Medulla oblongata (tissue), 1 donor: ENCODE measurements around the gene RTL1.

Experiments used
- DNase-seq: peaks from one replicate; pipeline ENCODE4 v3.0.0-alpha.2; 2015; ENCODE audit errors: extremely low spot score

Gene RTL1

DNA sequence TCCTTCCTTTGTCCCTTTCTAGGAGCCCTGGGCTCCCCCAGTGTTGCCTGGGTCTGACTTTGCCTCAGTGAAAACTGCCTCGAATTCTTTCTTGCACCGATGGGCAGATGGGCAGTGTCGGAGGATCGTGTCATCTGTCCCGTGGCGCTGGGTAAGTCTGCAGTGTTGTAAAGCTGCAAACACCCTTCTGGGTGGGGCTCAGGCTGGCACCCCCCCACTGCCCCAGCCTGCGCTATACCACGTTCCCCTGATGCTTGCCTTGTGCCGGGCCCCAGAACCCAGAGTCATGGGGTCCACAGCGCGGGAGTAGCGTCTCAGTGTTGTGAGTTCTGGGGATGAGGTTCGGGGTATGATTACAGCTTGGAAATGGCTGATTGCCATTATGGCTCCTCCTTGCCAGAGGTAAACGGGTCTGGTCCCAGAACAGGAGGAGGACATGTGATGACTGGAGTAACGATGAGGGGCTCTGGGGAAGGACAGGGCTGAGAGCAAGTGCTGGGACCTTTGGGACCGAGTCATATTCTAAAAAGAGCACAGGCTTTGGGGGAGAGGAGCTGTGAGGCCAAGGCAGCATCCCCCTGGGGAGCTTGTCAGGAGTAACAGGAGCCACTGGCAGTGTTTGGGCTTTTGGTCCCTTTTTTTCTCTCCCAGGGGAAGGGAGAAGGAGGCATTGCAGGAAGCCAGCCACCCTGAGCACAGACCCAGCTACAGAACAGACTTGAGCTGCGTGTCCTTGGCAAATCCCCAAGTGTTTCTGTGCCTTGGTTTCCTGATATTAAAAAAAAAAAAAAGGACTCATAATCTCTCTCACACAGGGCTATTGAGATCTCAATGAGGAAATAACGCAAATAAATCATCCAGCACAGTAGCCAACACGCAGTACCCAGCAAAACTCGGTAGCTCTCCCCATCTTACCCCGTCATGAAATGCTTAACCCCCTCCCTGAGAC is 4.3 kb downstream of the RTL1 start:
- DNase-seq, result no peak

- no peak for DNase-seq
Observed at GRCh38 chr14:100898465-100898864, 5.1 kb downstream of the RTL1 start.

- no peak for DNase-seq
Observed at GRCh38 chr14:100896369-100897060, 7.0 kb downstream of the RTL1 start.

- DNase-seq, result no peak
Observed at GRCh38 chr14:100895411-100895810, 8.1 kb downstream of the RTL1 start.

DNA sequence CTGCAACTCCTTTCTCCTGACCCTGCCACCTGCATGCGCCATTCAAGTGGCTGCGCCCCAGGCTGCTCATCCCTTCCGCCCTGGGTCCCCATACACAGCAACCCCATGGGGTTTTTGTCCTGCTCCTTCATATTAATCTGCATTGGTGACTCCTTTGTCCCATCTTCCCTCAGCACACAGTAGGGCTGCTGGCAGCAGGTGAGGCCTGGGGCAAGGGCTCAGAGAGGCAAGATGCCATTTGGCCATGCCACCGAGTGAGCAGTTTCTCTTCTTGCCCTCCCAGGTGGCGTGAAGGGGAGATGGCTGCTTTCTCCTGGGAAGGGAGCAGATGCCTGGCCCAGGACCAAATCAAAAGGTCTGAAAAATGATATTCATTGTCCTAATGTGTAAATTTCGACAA is 9.1 kb downstream of the RTL1 start:
- no peak for DNase-seq

- DNase-seq, result no peak
Observed at GRCh38 chr14:100893760-100894159, 9.8 kb downstream of the RTL1 start.

DNA sequence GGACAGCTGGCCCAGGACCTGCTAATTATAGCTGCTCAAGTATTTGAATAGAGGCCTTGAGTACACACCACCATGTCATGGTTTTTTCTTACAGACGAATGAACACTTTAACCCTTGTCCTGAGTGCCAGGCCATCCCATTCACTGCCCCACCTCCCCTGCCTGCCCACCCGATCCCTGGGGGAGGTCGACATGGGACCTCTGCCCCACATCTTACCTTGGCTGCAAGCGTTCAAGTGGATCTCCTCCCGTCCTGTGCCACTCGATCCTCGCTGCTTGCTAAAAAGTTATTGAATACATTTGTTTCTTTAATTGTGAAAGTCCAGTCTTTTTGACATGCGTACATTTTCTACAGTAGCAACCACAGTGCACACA is 10.3 kb downstream of the RTL1 start:
- DNase-seq, result no peak

GRCh38 chr14:100892496-100893227 is 10.9 kb downstream of the RTL1 start:
- DNase-seq, result no peak

DNA sequence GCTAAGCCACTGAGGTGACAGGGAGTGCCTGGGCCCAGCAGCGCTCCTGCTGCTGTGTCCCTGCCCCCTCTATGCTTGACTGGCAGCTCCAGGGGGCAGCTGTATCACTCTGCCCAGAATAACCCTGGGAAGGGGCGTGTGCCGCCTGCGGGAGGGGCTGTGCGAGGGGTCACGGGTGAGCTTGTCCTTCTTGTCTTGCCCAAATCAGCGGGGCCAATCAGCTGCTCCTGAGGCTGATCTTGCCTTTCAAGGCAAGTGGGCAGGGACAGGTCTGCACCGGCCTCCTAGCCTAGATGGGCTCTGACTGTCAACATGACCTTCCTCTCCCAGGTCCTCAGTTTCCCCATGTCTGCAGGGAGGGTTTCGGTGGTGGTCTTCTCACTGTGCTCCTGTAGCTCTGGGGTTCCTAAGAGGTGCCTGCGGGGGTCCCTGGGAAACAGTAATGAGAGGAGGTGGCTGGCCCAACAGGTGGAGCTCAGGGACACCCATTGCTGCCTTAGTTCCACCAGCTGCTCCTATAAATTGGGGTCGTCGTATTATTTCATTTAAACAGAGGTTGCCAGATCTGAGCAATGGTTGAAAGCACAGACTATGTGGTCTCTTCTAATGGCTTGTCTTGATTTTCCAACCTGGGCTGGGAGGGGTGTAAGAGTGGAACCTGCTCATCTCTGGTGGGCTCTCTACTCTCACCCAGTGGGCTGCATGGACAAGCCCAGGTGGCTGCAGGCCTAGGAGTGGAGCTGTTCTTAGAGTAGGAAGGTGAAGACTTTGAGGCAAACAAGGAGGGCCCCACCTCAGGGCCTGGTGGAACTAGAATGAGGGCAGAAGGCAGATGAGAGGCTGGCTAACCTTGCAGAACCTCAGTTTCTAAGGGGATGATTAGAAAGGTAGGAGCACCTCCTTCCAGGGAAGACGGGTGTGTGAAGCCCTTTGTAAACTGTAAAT is 11.7 kb downstream of the RTL1 start:
- no peak for DNase-seq

DNA sequence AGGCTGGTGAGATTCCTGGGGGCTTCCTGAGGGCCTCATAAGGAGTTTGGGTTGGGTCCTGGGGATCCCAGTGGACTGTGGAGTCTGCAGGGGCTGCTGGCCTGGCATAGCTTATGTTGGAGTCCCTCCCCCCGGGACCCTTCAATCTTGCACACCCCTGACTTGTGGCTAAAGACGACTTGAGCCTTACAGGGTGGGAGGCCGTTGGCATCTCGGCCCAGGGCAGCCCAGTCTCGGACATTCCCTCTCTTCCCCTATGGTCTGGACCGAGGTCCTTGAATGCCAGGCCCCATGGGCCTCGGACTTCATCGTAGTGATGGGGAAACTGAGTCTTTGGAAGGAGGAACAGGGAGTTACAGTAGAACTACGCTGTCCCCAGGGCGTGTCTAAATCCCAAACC is 12.5 kb downstream of the RTL1 start:
- DNase-seq, result no peak

GRCh38 chr14:100890061-100890850 is 13.3 kb downstream of the RTL1 start:
- no peak for DNase-seq

DNA sequence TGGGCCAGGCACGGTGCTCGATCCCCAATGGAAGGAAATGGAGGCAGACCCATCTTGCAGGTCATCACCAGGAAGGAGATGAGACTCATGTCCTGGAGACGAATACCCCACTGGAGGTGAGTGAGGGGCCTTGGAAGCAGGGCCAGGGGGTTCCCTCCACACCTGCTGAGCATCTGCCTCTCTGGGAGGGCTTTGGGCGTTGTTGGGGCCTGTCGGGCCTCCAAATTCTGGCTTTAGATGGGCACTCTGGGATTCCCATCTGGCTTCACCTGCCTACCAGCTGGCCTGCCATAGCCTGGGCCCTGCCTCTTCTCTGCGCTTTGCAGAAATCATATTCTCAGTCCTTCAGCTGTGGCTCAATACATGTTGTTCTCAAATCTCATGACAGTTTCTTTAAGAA is 13.9 kb downstream of the RTL1 start:
- no peak for DNase-seq

GRCh38 chr14:100888789-100889315 is 14.7 kb downstream of the RTL1 start:
- DNase-seq, result no peak

- no peak for DNase-seq
Observed at GRCh38 chr14:100887728-100888335, 15.7 kb downstream of the RTL1 start.

- no peak for DNase-seq
Observed at GRCh38 chr14:100885617-100886016, 17.9 kb downstream of the RTL1 start.

- DNase-seq, result no peak
Observed at GRCh38 chr14:100885196-100885595, 18.3 kb downstream of the RTL1 start.

DNA sequence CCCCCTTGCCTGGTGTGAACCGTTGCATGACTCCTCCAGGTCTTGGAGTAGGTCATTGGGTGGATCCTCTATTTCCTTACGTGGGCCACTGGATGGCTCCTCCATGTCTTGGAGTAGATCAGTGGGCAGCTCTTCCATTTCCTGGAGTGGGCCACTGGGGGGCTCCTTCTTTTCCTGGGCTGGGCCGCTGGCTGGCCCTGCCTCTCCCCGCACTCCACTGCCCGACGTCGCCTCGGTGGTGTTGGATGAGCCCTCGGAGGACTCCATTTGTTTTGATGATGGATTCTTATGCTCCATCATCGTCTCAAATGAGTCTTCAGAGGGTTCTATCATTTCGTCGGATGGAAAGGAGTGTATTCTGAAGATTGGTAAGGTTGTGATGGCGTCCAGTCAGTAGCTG is 19.1 kb downstream of the RTL1 start:
- DNase-seq, result no peak

GRCh38 chr14:100883789-100884101 is 19.8 kb downstream of the RTL1 start:
- no peak for DNase-seq

DNA sequence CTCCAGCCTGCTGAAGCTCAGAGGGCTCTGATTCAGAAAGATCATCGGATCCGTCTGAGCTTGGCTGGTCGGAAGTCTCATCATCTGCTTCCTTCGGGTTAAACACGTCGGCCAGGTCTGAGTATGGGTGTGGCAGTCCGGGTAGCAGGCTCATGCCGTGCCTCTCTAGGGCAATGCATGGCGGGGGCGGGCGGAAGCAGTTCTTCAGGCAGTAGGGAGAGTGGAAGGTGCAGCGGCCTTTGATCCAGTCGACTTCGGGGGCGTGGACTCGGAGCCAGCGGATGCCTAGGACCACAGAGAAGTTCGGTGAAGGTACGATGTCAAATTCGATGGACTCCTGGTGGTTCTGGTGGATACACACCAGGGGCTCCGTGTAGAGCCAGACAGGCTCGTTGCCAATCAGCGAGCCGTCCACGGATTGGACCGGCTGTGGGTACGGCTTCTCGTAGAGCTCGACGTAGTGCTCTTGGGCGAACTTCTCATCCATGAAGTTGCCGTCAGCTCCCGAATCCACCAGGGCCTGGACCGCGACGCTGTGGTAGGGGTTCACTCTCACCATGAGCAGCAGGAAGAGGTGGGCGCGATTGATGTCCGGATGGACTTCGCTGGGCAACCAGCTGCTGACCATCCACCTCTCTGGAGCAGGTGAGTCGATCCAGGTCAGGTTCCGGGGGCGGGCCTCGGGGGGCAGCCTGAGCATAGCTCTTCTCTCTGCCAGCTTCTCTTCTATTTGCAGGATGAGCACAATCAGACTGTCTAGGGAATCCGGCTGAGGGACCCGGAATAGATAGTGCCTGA is 20.3 kb downstream of the RTL1 start:
- no peak for DNase-seq
